BJ (cell line): ENCODE measurements around the gene CRIM1. TPM values are rescaled to one million over a fixed set of nuclear protein-coding genes. Genes with fewer than 3 reads are reported as not detected.

ENCODE experiments used
- CTCF ChIA-PET: fragments of 350-600 bp; formaldehyde crosslinking; extraction: SDS; loops from one replicate; lab custom pipeline; 2021; ENCODE audit warnings: antibody characterized with exemption, inconsistent platforms; lab: Yijun Ruan, JAX
- POLR2A ChIA-PET: fragments of 300-600 bp; sonication (Branson Sonifier 250); formaldehyde crosslinking; extraction: SDS; loops from one replicate; lab custom pipeline; 2021; ENCODE audit warnings: antibody characterized with exemption; lab: Charles Lee
- DNase-seq: peaks from one replicate; pipeline ENCODE4 v3.0.0-alpha.2; 2011; ENCODE audit warnings: low read depth
- H3K27me3 ChIP-seq: 2 replicates; pipeline ENCODE4 v1.6.0; 2011; ENCODE audit warnings: low read length; ENCODE audit not compliant: control insufficient read depth, insufficient read depth
- H3K36me3 ChIP-seq: 2 replicates; pipeline ENCODE4 v1.5.1; 2011; ENCODE audit warnings: low read length; ENCODE audit not compliant: control insufficient read depth, insufficient read depth
- H3K4me3 ChIP-seq: 2 replicates; pipeline ENCODE4 v1.5.1; 2011; ENCODE audit warnings: low read depth, mild to moderate bottlenecking, control low read depth, low read length
- polyA plus RNA-seq: library from polyadenylated mRNA; depleted of rRNA; stranded (reverse); fragments of >200 nt; gene quantifications from 2 replicates; pipeline ENCODE4 v1.2.3, GENCODE V29; 2011
- TF ChIP-seq, protein P1 (sequence below): IDR thresholded peaks from 2 replicates; pipeline ENCODE4 v1.5.1; 2011; ENCODE audit warnings: low read depth, mild to moderate bottlenecking, control low read depth, inconsistent platforms, low read length, moderate library complexity; ENCODE audit not compliant: insufficient read depth

The CRIM1 gene
- polyA plus RNA-seq, 1 experiment = 729 TPM

DNA sequence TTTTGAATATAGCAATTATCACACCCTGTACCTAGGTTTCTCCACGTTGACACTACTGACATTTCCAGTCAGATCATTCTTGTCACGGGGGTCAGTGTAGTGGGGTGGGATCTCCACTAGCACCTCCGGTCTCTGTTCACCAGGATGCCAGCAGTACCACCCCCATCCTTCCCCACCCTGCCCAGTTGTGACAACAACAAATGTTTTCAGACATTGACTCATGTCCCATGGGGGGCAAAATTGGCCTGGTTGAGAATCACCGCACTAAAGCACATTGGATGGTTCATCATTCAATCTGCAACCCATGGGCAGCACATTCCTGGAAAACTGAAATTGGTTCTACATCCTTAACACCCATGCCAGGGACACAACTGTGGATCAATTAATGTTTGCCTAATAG lies 210.1 kb downstream of the CRIM1 start:
- H3K4me3 ChIP-seq = no peak overlapping the region
- no peak for DNase-seq
- POLR2A ChIA-PET = no interaction called here
- TF ChIP-seq, protein P1, sequence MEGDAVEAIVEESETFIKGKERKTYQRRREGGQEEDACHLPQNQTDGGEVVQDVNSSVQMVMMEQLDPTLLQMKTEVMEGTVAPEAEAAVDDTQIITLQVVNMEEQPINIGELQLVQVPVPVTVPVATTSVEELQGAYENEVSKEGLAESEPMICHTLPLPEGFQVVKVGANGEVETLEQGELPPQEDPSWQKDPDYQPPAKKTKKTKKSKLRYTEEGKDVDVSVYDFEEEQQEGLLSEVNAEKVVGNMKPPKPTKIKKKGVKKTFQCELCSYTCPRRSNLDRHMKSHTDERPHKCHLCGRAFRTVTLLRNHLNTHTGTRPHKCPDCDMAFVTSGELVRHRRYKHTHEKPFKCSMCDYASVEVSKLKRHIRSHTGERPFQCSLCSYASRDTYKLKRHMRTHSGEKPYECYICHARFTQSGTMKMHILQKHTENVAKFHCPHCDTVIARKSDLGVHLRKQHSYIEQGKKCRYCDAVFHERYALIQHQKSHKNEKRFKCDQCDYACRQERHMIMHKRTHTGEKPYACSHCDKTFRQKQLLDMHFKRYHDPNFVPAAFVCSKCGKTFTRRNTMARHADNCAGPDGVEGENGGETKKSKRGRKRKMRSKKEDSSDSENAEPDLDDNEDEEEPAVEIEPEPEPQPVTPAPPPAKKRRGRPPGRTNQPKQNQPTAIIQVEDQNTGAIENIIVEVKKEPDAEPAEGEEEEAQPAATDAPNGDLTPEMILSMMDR = no peak
- CTCF ChIA-PET = no interaction called here
- no peaks in the 10 kb centered on the region for H3K27me3 ChIP-seq
- peaks cover 2% of the 10 kb centered on the region; the same call in 1 of the 2 replicates for H3K36me3 ChIP-seq

DNA sequence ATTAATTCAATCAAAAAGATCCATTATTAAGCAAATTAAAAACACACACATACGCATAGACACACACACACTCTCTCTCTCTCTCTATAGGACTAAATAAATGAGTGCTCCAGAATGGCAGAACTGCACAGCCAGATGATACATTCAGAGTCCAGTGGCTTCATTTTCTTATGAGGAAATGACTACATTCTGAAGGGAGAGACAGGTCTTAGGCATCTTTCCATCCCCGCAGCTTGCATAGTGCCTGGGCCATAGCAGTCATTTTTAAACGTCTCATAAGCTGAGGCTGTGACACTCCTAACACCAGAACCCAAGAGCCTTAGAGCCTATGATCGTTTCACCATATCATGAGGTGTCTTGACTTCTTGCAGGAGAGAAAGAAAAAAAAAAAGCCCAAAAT lies 211.3 kb downstream of the CRIM1 start:
- TF ChIP-seq, protein P1 = no peak
- Histone ChIP-seq H3K4me3 (no peak overlapping the region), H3K36me3 (peaks cover 2% of the 10 kb centered on the region; the same call in 1 of the 2 replicates), H3K27me3 (no peaks in the 10 kb centered on the region)
- ChIA-PET POLR2A (no interaction called here), CTCF (interaction anchor here (1.0 kb wide), 1 partner anchor 97 kb away, joined by 3 read pairs; no protein-coding TSS in a partner anchor)
- no peak for DNase-seq

DNA sequence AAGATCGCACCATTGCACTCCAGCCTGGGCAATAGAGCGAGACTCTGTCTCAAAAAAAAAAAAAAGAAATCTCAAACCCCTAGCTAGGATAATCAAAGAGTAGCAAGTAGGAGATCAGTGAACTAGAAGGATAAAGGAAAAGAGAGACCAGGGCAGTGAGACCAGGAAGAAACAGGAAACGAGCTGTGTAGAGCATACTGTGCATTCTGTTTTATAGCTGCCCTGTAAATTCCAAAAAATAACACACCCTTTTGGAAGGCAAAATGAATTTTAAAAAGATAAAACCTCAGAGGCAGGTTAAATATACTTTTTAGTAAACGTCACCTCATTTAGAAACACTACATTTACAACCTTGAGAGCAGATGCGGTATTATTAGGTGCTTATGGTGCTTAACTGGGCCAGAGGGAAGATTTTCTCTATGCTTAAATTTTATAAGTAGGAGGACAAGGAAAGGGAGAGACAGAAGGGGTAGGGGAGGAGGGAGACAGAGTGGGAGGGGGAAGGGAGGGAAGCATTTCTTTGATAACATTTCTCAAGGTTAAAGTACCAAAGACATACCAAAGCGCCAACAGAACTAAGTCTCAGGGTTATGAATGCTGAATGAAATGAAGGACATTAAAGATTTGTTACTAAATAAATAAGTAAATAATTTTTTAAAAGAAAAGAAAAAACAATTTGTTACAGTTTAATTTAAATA lies 212.3 kb downstream of the CRIM1 start:
- H3K4me3 ChIP-seq = no peak overlapping the region
- H3K27me3 ChIP-seq = no peaks in the 10 kb centered on the region
- DNase-seq = no peak
- peaks cover 2% of the 10 kb centered on the region; the same call in 1 of the 2 replicates for H3K36me3 ChIP-seq
- TF ChIP-seq, protein P1 = no peak
- CTCF ChIA-PET = interaction anchor here (1.0 to 2.0 kb wide), 2 partner anchors 96 kb away, joined by 3 to 8 read pairs; no protein-coding TSS in a partner anchor
- POLR2A ChIA-PET = interaction anchor here (0.5 to 0.6 kb wide), 2 partner anchors 83 to 145 kb away, joined by 3 read pairs; no protein-coding TSS in a partner anchor

DNA sequence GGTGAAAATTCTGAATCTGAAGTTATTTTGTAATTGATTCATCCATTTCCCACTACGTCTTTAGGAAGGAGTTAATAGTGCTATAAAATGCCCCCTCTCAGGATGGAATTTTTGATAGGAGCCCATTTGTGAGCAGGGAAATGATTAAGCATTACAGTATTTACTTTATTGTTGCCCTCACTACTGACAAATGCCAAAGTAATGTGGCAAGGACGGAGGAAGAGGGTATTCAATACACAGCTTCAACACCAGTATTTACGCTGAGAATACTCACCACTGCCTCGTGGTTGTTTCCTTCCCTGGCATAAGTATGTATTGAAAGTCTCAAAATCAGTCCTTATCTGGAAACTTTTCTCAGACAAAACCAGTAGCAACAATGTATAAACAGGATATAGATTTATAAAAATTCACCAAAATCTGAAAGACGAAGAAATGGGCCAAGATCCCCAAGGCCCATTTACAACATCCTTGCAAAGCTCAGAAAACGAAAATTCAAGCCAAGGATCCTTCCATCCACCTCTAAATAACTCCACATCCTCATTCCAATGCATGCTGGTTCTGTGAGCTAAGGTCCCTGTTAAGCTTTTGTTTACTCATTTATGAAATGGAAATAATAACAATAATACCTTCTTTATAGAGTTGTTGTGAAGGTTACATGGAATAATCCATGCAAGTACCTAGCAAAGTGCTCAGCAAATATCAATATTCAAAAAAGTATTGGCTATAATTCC lies 213.1 kb downstream of the CRIM1 start:
- TF ChIP-seq, protein P1 = no peak
- DNase-seq = no peak
- ChIA-PET CTCF (interaction anchor here (1.0 to 2.0 kb wide), 4 partner anchors 14 to 96 kb away, joined by 3 to 8 read pairs (median 3); no protein-coding TSS in a partner anchor), POLR2A (interaction anchor here (0.5 to 0.8 kb wide), 2 partner anchors 12 to 84 kb away, joined by 4 read pairs; no protein-coding TSS in a partner anchor)
- Histone ChIP-seq H3K27me3 (no peaks in the 10 kb centered on the region), H3K36me3 (peaks cover 4% of the 10 kb centered on the region; the same call in 1 of the 2 replicates), H3K4me3 (no peak overlapping the region)
